ENCODE data around the gene CELF5. TPM values are rescaled to one million over a fixed set of nuclear protein-coding genes. Genes with fewer than 3 reads are reported as not detected.
A peak's percentile ranks its signal among the peaks of the same experiment; 100 is the strongest.

Gene CELF5
- total and polyA plus RNA-seq, 9 of the 15 experiments (the other 6 are each of a cell fraction or from before 2014, with no cell fraction given) = 0.01 to 0.56 (median 0.22) TPM

DNA sequence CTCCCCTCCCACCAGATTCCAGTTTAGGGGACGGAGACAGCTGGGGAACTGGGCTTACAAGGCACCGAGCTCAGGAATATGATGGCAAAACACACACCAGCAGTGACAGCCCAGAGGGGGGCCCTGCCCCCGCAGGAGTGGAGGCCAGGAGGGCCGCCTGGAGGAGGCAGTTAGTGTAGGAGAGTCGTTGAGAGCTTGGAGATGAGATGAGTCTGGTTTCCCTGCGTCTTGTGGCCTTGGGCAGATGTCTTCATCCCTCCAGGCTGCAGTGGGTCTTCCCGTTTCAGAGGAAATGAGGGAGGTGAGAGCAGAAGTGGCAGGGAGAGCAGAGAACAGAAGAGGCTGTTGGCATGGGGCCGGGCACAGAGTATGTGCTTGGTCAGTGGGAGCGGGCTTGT lies 4.9 kb downstream of the CELF5 start:
- Histone ChIP-seq H3K9me1 (ENCODE audit: control insufficient read depth, insufficient read depth, low read length) (no peaks in the 10 kb centered on the region), H3K4me1 (replicated peaks in 1 of 2; ENCODE audit: control insufficient read depth in 2 of 2, insufficient read depth in 2 of 2, low read length in 2 of 2) (peaks cover 0 to 22% of the 10 kb centered on the region in 2 experiments; a peak in 2 of 5 replicates), H3K36me3 (ENCODE audit: control insufficient read depth, insufficient read depth, low read length) (no peaks in the 10 kb centered on the region), H3K9ac (ENCODE audit: insufficient read depth in 1 of 2, low read depth in 2 of 2, low read length in 2 of 2) (no peak overlapping the region), H3K4me3 (no peak overlapping the region), H3K27ac (ENCODE audit: extremely low read depth, low read depth, low read length) (no peak overlapping the region), H3K9me3 (replicated peaks; ENCODE audit: control insufficient read depth, insufficient read depth, low read depth, low read length) (no peaks in the 10 kb centered on the region), H3K79me2 (ENCODE audit: control insufficient read depth, insufficient read depth, low read length) (no peaks in the 10 kb centered on the region), H4K20me1 (replicated peaks; ENCODE audit: control insufficient read depth, insufficient read depth, low read length) (peaks cover 8% of the 10 kb centered on the region), H2AFZ (ENCODE audit: low read depth, low read length) (no peak overlapping the region), H3K4me2 (ENCODE audit: insufficient read depth, low read length) (no peak overlapping the region), H3K27me3 (ENCODE audit: control insufficient read depth in 2 of 2, insufficient read depth in 2 of 2, low read length in 2 of 2) (peaks cover 6 to 40% of the 10 kb centered on the region in 2 experiments; a peak in 4 of 5 replicates)
- TF ChIP-seq EGR1 (conservative IDR thresholded peaks at IDR 0.05) (0 out of 2 replicates have a peak, but pooled peaks have one; percentile 24), TAF15 (IDR thresholded peaks at IDR 0.05; ENCODE audit: low read depth, low read length) (no peak), STAG1 (CRISPR knock-in tag; IDR thresholded peaks at IDR 0.05; ENCODE audit: borderline replicate concordance) (no peak), ZNF436 (CRISPR knock-in tag; IDR thresholded peaks at IDR 0.05) (0 out of 2 replicates have a peak, but pooled peaks have one; percentile 24), ZFP36 (IDR thresholded peaks at IDR 0.05; ENCODE audit: low read depth, low read length, partially characterized antibody) (peak; percentile 91)
- CTCF ChIA-PET (ENCODE audit: low intra/inter-chr PET ratio) = no interaction called here
- in situ Hi-C loops (cut with MboI) (no loop called here), intact Hi-C loops (cut with micrococcal nuclease) (no loop called here)
- WGBS (ENCODE audit: insufficient coverage, low coverage, missing lambda C conversion rate) = 4% methylated on average over 9 of the region's 9 CpGs
- DNase-seq (ENCODE audit: extremely low read depth in 1 of 4, low spot score in 3 of 4) = no peak
- POLR2A ChIA-PET = interaction anchor here (0.6 kb wide), 3 partner anchors 16 to 841 kb away, joined by 3 to 4 read pairs (median 3); no protein-coding TSS in a partner anchor
- FAIRE-seq = no peak
- no TSS peak for BruUV-seq (replicated peaks)
- no peak for ATAC-seq

DNA sequence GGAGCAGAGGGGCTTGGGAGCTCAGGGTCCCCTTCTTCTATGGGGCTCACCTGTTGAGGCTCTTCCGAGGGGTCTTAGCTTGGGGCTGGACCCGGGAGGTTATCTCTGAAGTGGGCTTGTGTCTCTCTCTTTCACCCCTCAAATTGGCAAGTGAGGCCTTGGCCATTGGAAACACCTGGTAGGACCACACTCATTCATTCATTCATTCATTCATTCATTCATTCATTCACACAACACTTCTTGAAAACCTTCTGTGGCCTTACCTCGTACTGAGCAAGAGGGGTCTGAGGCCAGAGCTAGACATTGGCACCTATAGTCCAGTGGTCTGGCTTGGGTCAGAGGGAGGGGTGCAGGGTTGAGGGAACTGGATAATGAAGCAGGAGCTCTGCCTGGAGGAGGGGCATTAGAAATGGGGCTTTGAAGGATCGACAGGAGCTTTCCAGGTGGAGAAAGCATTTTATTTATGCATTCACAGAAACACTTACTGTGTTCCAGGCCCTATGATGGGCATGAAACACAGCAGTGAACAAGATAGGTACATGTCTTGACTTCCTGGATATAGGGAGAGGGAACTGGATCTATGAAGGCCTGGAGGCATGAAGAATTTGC lies 5.5 kb downstream of the CELF5 start:
- H4K20me1 ChIP-seq (replicated peaks; ENCODE audit: control insufficient read depth, insufficient read depth, low read length) = peaks cover 8% of the 10 kb centered on the region
- no peak overlapping the region for H3K27ac ChIP-seq (ENCODE audit: extremely low read depth, low read depth, low read length)
- FAIRE-seq (no peak), ATAC-seq (no peak), DNase-seq (ENCODE audit: extremely low read depth in 1 of 4, low spot score in 3 of 4) (no peak)
- peaks cover 6 to 40% of the 10 kb centered on the region in 2 experiments; a peak in 4 of 5 replicates for H3K27me3 ChIP-seq (ENCODE audit: control insufficient read depth in 2 of 2, insufficient read depth in 2 of 2, low read length in 2 of 2)
- intact Hi-C loops (cut with micrococcal nuclease) = no loop called here
- no peaks in the 10 kb centered on the region for H3K79me2 ChIP-seq (ENCODE audit: control insufficient read depth, insufficient read depth, low read length)
- H2AFZ ChIP-seq (ENCODE audit: low read depth, low read length) = no peak overlapping the region
- H3K4me3 ChIP-seq = no peak overlapping the region
- H3K36me3 ChIP-seq (ENCODE audit: control insufficient read depth, insufficient read depth, low read length) = no peaks in the 10 kb centered on the region
- no peaks in the 10 kb centered on the region for H3K9me1 ChIP-seq (ENCODE audit: control insufficient read depth, insufficient read depth, low read length)
- H3K9ac ChIP-seq (ENCODE audit: insufficient read depth in 1 of 2, low read depth in 2 of 2, low read length in 2 of 2) = no peak overlapping the region
- peaks cover 0 to 18% of the 10 kb centered on the region in 2 experiments; a peak in 2 of 5 replicates for H3K4me1 ChIP-seq (replicated peaks in 1 of 2; ENCODE audit: control insufficient read depth in 2 of 2, insufficient read depth in 2 of 2, low read length in 2 of 2)
- in situ Hi-C loops (cut with MboI) = no loop called here
- no TSS peak for BruUV-seq (replicated peaks)
- H3K4me2 ChIP-seq (ENCODE audit: insufficient read depth, low read length) = no peak overlapping the region
- ChIA-PET POLR2A (interaction anchor here (0.6 to 0.8 kb wide), 4 partner anchors 16 to 269 kb away, joined by 3 to 4 read pairs (median 3); no protein-coding TSS in a partner anchor), CTCF (ENCODE audit: low intra/inter-chr PET ratio) (no interaction called here)
- 6% methylated on average over 4 of the region's 4 CpGs for WGBS (ENCODE audit: insufficient coverage, low coverage, missing lambda C conversion rate)
- TF ChIP-seq ZNF24 (IDR thresholded peaks at IDR 0.05) = peak; percentile 95
- TF ChIP-seq, protein P1, sequence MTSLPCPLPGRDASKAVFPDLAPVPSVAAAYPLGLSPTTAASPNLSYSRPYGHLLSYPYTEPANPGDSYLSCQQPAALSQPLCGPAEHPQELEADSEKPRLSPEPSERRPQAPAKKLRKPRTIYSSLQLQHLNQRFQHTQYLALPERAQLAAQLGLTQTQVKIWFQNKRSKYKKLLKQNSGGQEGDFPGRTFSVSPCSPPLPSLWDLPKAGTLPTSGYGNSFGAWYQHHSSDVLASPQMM (CRISPR knock-in tag; IDR thresholded peaks at IDR 0.05) = no peak
- TF ChIP-seq ZNF239 (CRISPR knock-in tag; IDR thresholded peaks at IDR 0.05) = no peak
- H3K9me3 ChIP-seq (replicated peaks; ENCODE audit: control insufficient read depth, insufficient read depth, low read depth, low read length) = no peaks in the 10 kb centered on the region

Measured in K562 (cell line).